GM06990 (cell line): ENCODE results near the gene SLC25A42.
"Not testable (repeated sequence)": the region's sequence is repeated elsewhere in the genome, so short reads cannot be mapped to it uniquely, and the experiment has no call there.

Experiments
- DNase-seq: peaks from one replicate; pipeline ENCODE4 v3.0.0-alpha.2; 2011; ENCODE audit not compliant: insufficient read length; ENCODE audit errors: extremely low read depth
- H3K27me3 ChIP-seq: replicated peaks from 2 replicates; pipeline ENCODE4 v1.6.0; 2011; ENCODE audit warnings: low read length; ENCODE audit not compliant: control insufficient read depth, insufficient read depth
- H3K36me3 ChIP-seq: 2 replicates; pipeline ENCODE4 v1.5.1; 2011; ENCODE audit warnings: low read length; ENCODE audit not compliant: control insufficient read depth, insufficient read depth
- H3K4me3 ChIP-seq: replicated peaks from 2 replicates; pipeline ENCODE4 v1.5.1; 2011; ENCODE audit warnings: low read depth, mild to moderate bottlenecking, control low read depth, low read length
- TF ChIP-seq, protein P1 (sequence below): IDR thresholded peaks from 2 replicates; pipeline ENCODE4 v1.5.1; 2011; ENCODE audit warnings: low read length, control low read depth, mild to moderate bottlenecking, inconsistent platforms; ENCODE audit not compliant: insufficient read depth, poor library complexity, severe bottlenecking

The SLC25A42 gene, protein sequence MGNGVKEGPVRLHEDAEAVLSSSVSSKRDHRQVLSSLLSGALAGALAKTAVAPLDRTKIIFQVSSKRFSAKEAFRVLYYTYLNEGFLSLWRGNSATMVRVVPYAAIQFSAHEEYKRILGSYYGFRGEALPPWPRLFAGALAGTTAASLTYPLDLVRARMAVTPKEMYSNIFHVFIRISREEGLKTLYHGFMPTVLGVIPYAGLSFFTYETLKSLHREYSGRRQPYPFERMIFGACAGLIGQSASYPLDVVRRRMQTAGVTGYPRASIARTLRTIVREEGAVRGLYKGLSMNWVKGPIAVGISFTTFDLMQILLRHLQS

DNA sequence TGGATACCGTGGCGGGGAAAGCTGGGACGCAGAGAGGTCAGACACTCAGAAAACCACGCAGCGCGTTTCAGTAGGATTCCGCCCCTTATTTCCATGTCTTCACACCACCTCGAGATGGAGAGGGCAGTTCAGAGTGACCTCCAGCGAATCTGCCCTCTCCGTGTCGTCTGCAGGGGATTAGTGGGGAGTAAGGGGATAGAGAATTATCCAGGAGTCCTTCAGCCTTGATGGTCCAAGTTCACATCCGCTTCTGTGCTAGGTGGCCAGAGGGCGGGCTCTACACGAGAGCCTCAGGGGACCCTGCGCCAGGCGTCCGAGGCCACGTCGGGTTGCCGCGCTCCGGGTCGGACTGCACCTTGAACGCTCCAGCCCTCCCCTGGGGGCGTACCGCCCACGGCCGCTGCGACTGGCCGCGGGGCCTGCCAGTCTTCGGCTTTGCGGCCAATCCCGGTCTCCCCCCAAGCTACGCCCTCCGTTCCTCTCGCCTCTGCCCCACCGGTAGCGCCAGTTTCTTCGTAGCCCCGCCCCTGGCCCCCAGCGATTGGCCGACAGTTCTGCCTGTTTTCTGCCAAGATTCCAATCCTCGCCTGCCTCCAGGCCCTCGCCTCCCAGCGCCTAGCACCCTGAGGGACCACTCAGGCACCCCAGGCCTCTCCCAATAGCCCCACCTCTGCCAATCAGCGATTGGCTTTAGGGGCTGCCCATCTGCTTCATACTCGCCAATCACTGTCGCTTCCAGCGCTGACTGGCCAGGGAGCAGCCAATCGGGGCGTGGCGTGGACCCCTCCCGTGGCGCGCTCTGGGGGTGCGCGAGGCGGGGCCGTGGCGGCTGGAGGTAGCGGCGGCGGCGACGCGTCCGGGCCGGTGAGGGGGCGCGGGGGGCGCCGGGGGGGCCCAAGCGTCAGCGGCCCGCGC is at the start of gene SLC25A42:
TSS of gene SLC25A42 (plus strand) at position 812 of the 915 bp plus-strand sequence. CDS start 32,131 bp downstream, outside the sequence.
- DNase-seq, result peak; percentile 100
- no peaks in the 10 kb centered on the region for H3K27me3 ChIP-seq
- peak within 1 kb of the TSS; percentile 83 for H3K4me3 ChIP-seq
- TF ChIP-seq, protein P1, sequence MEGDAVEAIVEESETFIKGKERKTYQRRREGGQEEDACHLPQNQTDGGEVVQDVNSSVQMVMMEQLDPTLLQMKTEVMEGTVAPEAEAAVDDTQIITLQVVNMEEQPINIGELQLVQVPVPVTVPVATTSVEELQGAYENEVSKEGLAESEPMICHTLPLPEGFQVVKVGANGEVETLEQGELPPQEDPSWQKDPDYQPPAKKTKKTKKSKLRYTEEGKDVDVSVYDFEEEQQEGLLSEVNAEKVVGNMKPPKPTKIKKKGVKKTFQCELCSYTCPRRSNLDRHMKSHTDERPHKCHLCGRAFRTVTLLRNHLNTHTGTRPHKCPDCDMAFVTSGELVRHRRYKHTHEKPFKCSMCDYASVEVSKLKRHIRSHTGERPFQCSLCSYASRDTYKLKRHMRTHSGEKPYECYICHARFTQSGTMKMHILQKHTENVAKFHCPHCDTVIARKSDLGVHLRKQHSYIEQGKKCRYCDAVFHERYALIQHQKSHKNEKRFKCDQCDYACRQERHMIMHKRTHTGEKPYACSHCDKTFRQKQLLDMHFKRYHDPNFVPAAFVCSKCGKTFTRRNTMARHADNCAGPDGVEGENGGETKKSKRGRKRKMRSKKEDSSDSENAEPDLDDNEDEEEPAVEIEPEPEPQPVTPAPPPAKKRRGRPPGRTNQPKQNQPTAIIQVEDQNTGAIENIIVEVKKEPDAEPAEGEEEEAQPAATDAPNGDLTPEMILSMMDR, result no peak
- peaks cover 7% of the 10 kb centered on the region for H3K36me3 ChIP-seq

- DNase-seq, result no peak
- TF ChIP-seq, protein P1, result no peak
- H3K4me3 ChIP-seq, result no peak overlapping the region
- H3K27me3 ChIP-seq, result no peaks in the 10 kb centered on the region
- H3K36me3 ChIP-seq, result peaks cover 33% of the 10 kb centered on the region
Observed at GRCh38 chr19:19021115-19021514, 42.7 kb upstream of the SLC25A42 start.

GRCh38 chr19:19022380-19022961 is 41.3 kb upstream of the SLC25A42 start:
- TF ChIP-seq, protein P1, result no peak
- Histone ChIP-seq H3K36me3 (peaks cover 32% of the 10 kb centered on the region), H3K4me3 (no peak overlapping the region), H3K27me3 (no peaks in the 10 kb centered on the region)
- no peak for DNase-seq

DNA sequence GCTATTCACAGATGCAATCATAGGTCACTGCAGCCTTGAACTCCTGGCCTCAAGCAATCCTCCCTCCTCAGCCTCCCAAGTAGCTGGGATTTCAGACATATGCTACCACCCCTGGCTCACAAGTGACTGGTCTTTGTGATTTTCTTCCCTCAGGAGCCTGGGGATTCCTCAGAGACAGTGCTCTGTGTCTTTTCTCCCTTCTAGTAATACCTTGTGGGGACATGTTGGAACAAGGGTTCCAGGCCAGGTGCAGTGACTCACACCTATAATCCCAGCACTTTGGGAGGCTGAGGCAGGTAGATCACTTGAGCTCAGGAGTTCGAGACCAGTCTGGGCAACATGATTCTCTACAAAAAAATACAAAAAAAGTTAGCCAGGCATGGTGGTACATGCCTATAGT is 40.4 kb upstream of the SLC25A42 start:
- H3K27me3 ChIP-seq, DNase-seq, H3K4me3 ChIP-seq: not testable (repeated sequence)
- H3K36me3 ChIP-seq, result peaks cover 32% of the 10 kb centered on the region

- TF ChIP-seq, protein P1, result no peak
- Histone ChIP-seq H3K36me3 (peaks cover 29% of the 10 kb centered on the region), H3K27me3 (no peaks in the 10 kb centered on the region), H3K4me3 (no peak overlapping the region)
- no peak for DNase-seq
Observed at GRCh38 chr19:19025861-19026260, 37.9 kb upstream of the SLC25A42 start.
